Mammary epithelial cell (primary cell): Measurements from ENCODE around the gene CTBP2.

Experiments
- CTCF ChIP-seq, 2 donors: IDR thresholded peaks in 1 of 2; conservative IDR thresholded peaks in 1 of 2; 2 replicates each; pipeline ENCODE4 v1.5.1; 2011 to 2012; ENCODE audit warnings: inconsistent platforms in 2 of 2, low read length in 2 of 2, mild to moderate bottlenecking in 2 of 2, control low read depth in 1 of 2, low read depth in 1 of 2; ENCODE audit not compliant: insufficient read depth in 1 of 2; ENCODE audit errors: extremely low read depth in 1 of 2
- EZH2 ChIP-seq: IDR thresholded peaks from 2 replicates; pipeline ENCODE4 v1.6.1; 2012; ENCODE audit warnings: low read length, inconsistent platforms, borderline replicate concordance

GRCh38 chr10:125206623-125207022 lies 46.3 kb upstream of the CTBP2 start:
- TF ChIP-seq CTCF (conservative IDR thresholded peaks at IDR 0.05 in 1 of 2, IDR thresholded peaks at IDR 0.05 in 1 of 2; ENCODE audit: extremely low read depth in 1 of 2, insufficient read depth in 1 of 2, low read depth in 1 of 2, low read length in 2 of 2) (no peak), EZH2 (no peak)
